Thyroid gland (tissue), 4 donors: ENCODE measurements around the gene MPIG6B.

Source experiments
- POLR2A ChIP-seq, 2 donors: fragments of 450-650 bp; IDR thresholded peaks; one replicate each; pipeline ENCODE4 v1.6.1; 2017; ENCODE audit warnings: antibody characterized with exemption in 2 of 2, mild to moderate bottlenecking in 2 of 2, moderate library complexity in 1 of 2
- TF ChIP-seq, protein P1 (sequence below), 6 experiments: fragments of 200-600 bp in 3 of 6; fragments of 450-650 bp in 3 of 6; sonication (generic) in 3 of 6; IDR thresholded peaks; one replicate each; pipeline ENCODE4 v1.5.1; 2016 to 2019; ENCODE audit warnings: antibody characterized with exemption in 6 of 6, mild to moderate bottlenecking in 2 of 6, inconsistent platforms in 1 of 6, moderate library complexity in 1 of 6

DNA sequence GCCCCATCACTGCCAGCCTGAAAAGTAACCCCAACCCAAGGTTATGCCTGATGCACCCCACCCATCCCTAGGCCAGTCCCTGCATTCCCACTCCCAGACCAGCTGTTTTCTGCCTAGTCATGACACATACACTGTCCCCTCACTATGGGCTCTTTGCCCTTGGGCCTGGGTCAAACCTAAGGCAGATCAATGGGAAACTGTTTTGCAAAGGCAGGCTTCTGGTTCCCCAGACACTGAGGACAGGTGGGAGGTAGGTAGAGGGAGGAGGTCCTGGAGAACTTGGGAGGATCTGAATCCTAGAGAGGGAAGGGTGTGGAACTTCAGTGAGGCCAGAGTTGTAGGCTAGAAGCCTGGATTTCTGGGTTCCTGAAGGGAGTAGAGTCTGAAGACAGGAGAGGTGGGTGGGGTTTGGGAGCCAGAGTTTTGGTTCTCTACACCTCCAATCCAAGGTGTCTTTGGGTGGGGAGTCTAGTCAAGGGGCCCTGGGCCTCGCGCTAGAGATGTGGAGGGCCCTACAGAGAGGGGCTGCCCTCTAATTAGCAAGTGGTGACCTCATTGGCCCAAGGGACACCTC is 11.2 kb downstream of the MPIG6B start:
- TF ChIP-seq POLR2A (IDR thresholded peaks at IDR 0.05): no peak
- TF ChIP-seq, protein P1, sequence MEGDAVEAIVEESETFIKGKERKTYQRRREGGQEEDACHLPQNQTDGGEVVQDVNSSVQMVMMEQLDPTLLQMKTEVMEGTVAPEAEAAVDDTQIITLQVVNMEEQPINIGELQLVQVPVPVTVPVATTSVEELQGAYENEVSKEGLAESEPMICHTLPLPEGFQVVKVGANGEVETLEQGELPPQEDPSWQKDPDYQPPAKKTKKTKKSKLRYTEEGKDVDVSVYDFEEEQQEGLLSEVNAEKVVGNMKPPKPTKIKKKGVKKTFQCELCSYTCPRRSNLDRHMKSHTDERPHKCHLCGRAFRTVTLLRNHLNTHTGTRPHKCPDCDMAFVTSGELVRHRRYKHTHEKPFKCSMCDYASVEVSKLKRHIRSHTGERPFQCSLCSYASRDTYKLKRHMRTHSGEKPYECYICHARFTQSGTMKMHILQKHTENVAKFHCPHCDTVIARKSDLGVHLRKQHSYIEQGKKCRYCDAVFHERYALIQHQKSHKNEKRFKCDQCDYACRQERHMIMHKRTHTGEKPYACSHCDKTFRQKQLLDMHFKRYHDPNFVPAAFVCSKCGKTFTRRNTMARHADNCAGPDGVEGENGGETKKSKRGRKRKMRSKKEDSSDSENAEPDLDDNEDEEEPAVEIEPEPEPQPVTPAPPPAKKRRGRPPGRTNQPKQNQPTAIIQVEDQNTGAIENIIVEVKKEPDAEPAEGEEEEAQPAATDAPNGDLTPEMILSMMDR (IDR thresholded peaks at IDR 0.05): no peak
